KMS-11 (cell line): Measurements from ENCODE around the gene PDZRN3.

Experiments
- H2AFZ ChIP-seq: fragments of 200-600 bp; sonication (generic); 2 replicates; pipeline ENCODE4 v1.6.1; 2016; ENCODE audit warnings: antibody characterized with exemption, mixed run types, low read depth
- H3K27ac ChIP-seq: fragments of 200-600 bp; sonication (generic); 2 replicates; pipeline ENCODE4 v1.6.1; 2016; ENCODE audit warnings: mild to moderate bottlenecking, mixed run types
- H3K27me3 ChIP-seq: fragments of 200-600 bp; sonication (generic); 2 replicates; pipeline ENCODE4 v1.6.1; 2017; ENCODE audit warnings: mild to moderate bottlenecking, low read depth, mixed run types, moderate library complexity; ENCODE audit not compliant: insufficient read depth
- H3K36me3 ChIP-seq: fragments of 200-600 bp; sonication (generic); 2 replicates; pipeline ENCODE4 v1.6.1; 2017; ENCODE audit warnings: mild to moderate bottlenecking, mixed run types; ENCODE audit not compliant: insufficient read depth
- H3K4me1 ChIP-seq: fragments of 200-600 bp; sonication (generic); 2 replicates; pipeline ENCODE4 v1.6.1; 2016; ENCODE audit warnings: mild to moderate bottlenecking, low read depth, mixed run types; ENCODE audit not compliant: poor library complexity, severe bottlenecking
- H3K4me2 ChIP-seq: fragments of 200-600 bp; sonication (generic); 2 replicates; pipeline ENCODE4 v1.7.0; 2016; ENCODE audit warnings: mild to moderate bottlenecking, mixed run types
- H3K4me3 ChIP-seq: fragments of 200-600 bp; sonication (generic); IDR thresholded peaks from 2 replicates; pipeline ENCODE4 v1.6.1; 2017; ENCODE audit warnings: low read depth, low read length, mixed read lengths; ENCODE audit not compliant: insufficient read depth
- H3K79me2 ChIP-seq: fragments of 200-600 bp; sonication (generic); 2 replicates; pipeline ENCODE4 v1.6.1; 2016; ENCODE audit warnings: low read depth, mixed run types; ENCODE audit not compliant: insufficient read depth
- H3K9ac ChIP-seq: fragments of 200-600 bp; sonication (generic); 2 replicates; pipeline ENCODE4 v1.6.1; 2016; ENCODE audit warnings: mild to moderate bottlenecking, mixed run types
- H4K20me1 ChIP-seq: fragments of 200-600 bp; sonication (generic); 2 replicates; pipeline ENCODE4 v1.6.1; 2016; ENCODE audit warnings: mild to moderate bottlenecking, mixed run types; ENCODE audit not compliant: insufficient read depth
- CTCF ChIP-seq: fragments of 200-600 bp; sonication (generic); conservative IDR thresholded peaks from 2 replicates; pipeline ENCODE4 v1.6.1; 2017; ENCODE audit warnings: low read depth, mild to moderate bottlenecking, antibody characterized with exemption, low read length, moderate library complexity, mixed read lengths

PDZRN3 gene

GRCh38 chr3:73597476-73597875 lies 27.3 kb downstream of the PDZRN3 start:
- H3K4me3 ChIP-seq, result no peak overlapping the region
- H3K27ac ChIP-seq, result no peak overlapping the region
- H3K9ac ChIP-seq, result no peak overlapping the region
- no peaks in the 10 kb centered on the region for H4K20me1 ChIP-seq
- H3K4me2 ChIP-seq, result no peak overlapping the region
- TF ChIP-seq CTCF, result no peak
- no peaks in the 10 kb centered on the region for H3K79me2 ChIP-seq
- no peak overlapping the region for H2AFZ ChIP-seq
- no peaks in the 10 kb centered on the region for H3K4me1 ChIP-seq
- H3K36me3 ChIP-seq, result no peaks in the 10 kb centered on the region
- no peaks in the 10 kb centered on the region for H3K27me3 ChIP-seq

DNA sequence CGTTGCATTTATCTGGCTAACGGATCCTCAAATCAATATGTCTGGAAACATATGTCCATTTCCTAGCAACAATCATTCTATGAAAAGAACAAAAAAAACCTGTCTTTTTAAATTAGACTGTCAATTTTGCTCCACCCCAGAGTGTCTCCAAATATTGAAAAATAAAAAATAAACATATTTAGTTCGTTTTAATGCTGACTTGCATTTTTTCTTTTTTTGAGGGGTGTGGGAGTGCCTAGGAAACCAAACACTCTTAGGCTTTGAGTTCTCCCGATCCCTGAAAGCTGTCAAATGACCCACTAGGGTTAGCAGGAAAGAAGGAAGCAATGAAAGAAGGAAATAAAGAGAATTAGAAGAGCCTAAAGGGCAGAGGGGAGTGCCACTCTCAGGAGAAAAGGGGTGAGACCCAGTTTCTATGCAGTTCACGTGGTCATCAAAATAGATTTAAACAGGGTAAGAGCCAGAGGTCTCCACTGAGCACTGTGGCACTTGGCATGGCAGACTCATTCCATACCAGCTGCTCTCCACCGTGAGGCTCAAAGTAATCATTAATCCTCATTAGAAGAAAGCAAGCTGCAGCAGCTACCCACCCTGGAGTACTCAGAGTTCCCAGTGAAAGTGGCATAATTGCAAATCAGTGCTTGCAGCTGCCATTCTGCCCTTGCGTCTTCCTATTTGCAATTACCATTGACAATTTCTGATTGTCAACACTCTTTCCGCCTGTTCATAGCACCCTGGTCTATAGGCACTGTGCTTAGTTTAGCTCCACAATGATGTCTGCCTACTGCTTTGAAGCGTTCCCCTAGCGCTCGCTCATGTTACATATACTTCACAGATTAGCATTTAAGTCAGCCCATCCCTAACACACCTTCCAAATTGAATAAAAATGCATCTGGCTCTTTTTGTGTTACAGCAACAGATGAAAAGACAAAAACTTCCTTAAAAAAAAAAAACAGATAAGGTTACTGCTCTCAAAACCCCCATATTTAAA lies 32.3 kb downstream of the PDZRN3 start:
- no peaks in the 10 kb centered on the region for H3K4me1 ChIP-seq
- H3K36me3 ChIP-seq, result no peaks in the 10 kb centered on the region
- H3K27me3 ChIP-seq, result no peaks in the 10 kb centered on the region

GRCh38 chr3:73591286-73591800 lies 33.4 kb downstream of the PDZRN3 start:
- Histone ChIP-seq H3K4me2 (no peak overlapping the region), H2AFZ (no peak overlapping the region), H3K4me1 (no peaks in the 10 kb centered on the region), H3K4me3 (no peak overlapping the region), H3K79me2 (no peaks in the 10 kb centered on the region), H3K27me3 (no peaks in the 10 kb centered on the region), H3K27ac (no peak overlapping the region), H4K20me1 (no peaks in the 10 kb centered on the region), H3K36me3 (no peaks in the 10 kb centered on the region), H3K9ac (no peak overlapping the region)
- TF ChIP-seq CTCF, result no peak

More for the DNA sequence above, 32.3 kb downstream of the PDZRN3 start:
- no peak overlapping the region for H3K9ac ChIP-seq
- no peak for TF ChIP-seq CTCF
- H3K79me2 ChIP-seq, result no peaks in the 10 kb centered on the region
- H3K4me3 ChIP-seq, result no peak overlapping the region
- H4K20me1 ChIP-seq, result no peaks in the 10 kb centered on the region
- no peak overlapping the region for H3K27ac ChIP-seq
- no peak overlapping the region for H3K4me2 ChIP-seq
- H2AFZ ChIP-seq, result no peak overlapping the region

GRCh38 chr3:73586628-73587027 lies 38.1 kb downstream of the PDZRN3 start:
- Histone ChIP-seq H3K4me1 (no peaks in the 10 kb centered on the region), H3K27me3 (no peaks in the 10 kb centered on the region), H3K36me3 (no peaks in the 10 kb centered on the region), H4K20me1 (no peaks in the 10 kb centered on the region), H2AFZ (no peak overlapping the region), H3K4me3 (no peak overlapping the region), H3K4me2 (no peak overlapping the region), H3K9ac (no peak overlapping the region), H3K79me2 (no peaks in the 10 kb centered on the region), H3K27ac (no peak overlapping the region)
- no peak for TF ChIP-seq CTCF
